Pons (tissue), 1 donor: Measurements from ENCODE around the gene KIF25.
"Not testable (repeated sequence)": the region's sequence is repeated elsewhere in the genome, so short reads cannot be mapped to it uniquely, and the experiment has no call there.

Experiments used
- DNase-seq: peaks from one replicate; pipeline ENCODE4 v3.0.0-alpha.2; 2016; ENCODE audit warnings: low spot score

Gene KIF25

DNA sequence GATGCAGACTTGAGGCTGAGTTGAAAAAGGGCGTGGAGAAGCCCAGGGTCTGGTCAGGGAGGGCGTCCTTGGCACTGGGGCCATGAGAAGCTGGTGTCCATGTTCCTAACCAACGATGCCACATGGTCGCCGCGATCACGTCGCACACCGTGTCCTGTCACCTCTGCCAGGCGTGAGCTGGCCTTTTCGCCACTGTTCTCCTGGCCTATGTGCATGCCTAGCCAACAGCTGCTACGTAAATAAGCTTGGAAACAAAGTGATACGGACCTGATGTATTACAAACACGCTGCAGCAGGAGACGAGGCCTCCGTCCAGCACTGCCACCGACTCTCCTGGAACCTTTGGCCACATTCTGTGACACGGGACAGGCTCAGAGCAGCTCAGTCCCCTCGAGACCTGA lies 22.0 kb upstream of the KIF25 start:
- DNase-seq = no peak

DNA sequence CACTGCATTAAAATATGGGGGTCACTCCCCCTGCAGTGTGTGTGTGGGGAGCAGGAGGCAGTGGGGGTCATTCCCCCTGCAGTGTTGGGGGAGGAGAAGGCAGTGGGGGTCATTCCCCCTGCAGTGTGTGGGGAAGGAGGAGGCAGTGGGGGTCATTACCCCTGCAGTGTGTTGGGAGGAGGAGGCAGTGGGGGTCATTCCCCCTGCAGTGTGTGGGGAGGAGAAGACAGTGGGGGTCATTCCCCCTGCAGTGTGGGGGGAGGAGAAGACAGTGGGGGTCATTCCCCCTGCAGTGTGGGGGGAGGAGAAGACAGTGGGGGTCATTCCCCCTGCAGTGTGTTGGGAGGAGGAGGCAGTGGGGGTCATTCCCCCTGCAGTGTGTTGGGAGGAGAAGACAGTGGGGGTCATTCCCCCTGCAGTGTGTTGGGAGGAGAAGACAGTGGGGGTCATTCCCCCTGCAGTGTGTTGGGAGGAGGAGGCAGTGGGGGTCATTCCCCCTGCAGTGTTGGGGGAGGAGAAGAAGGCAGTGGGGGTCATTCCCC lies 21.3 kb upstream of the KIF25 start:
- not testable (repeated sequence) for DNase-seq

DNA sequence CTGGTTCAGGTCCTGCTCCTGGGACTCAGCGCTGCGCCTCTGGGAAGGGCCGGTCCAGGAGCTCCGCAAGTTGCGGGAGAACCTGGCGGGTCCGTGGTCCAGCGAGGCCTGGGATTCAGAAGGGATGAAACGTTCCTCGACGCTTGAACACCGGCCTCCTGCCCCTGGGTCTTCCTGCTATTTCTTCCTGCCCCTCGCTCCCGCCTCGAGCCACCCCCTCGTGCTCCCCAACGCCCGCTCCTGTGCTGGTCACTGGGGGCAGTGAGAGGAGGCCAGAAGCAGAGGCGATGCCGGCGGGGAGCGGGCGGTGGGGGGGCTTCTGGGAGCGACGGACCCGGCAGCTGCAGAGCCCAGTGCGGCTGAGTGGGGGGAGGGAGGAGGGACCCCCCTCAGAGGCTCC lies 20.8 kb upstream of the KIF25 start:
- no peak for DNase-seq

- no peak for DNase-seq
Measured at GRCh38 chr6:167977717-167978467, 19.6 kb upstream of the KIF25 start.

DNA sequence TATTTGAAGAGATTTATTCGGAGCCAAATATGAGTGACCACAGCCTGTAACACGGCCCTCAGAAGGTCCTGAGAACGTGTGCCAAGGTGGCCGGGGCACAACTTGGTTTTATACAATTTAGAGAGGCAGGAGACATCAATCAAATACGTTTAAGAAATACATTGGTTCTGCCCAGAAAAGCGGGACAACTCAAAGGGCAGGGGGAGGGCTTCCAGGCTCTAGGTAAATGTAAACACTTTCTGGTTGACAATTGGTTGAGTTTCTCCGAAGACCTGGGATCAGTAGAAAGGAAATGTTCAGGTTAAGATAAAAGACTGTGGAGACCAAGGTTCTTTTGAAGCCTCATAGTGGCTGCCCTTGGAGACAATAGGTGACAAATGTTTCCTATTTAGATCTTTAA lies 18.9 kb upstream of the KIF25 start:
- no peak for DNase-seq

GRCh38 chr6:167979436-167980139 lies 17.9 kb upstream of the KIF25 start:
- DNase-seq = no peak

DNA sequence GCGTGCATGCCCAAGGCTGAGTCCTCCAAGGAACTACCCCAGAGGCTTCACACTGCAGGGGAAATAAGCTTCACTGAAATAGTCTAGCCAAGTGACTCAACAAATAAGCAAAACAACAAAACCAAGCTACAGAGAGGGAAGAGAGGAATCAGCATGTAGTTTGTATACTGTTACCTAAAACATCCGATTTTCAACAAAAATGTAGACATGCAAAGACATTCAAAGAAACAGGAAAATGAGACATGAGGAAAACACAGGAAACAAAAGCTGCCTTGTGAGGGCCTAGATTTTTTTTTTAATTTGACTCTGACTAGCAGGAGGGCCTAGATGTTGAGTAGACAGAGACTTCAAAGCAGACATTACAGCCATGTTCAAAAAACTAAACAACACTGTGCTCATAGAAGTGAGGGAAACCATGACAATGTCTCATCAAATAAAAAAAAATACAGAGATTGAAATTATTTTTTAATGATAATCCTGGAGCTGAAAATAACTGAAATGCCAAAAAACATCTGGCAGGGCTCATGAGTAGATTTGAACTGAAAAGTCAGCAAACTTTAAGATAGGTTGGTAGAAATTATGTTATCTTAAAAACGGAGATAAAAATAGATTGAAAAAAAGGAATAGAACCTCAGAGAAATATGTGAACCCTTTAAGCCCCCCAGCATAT lies 16.4 kb upstream of the KIF25 start:
- DNase-seq = peak; percentile 33

DNA sequence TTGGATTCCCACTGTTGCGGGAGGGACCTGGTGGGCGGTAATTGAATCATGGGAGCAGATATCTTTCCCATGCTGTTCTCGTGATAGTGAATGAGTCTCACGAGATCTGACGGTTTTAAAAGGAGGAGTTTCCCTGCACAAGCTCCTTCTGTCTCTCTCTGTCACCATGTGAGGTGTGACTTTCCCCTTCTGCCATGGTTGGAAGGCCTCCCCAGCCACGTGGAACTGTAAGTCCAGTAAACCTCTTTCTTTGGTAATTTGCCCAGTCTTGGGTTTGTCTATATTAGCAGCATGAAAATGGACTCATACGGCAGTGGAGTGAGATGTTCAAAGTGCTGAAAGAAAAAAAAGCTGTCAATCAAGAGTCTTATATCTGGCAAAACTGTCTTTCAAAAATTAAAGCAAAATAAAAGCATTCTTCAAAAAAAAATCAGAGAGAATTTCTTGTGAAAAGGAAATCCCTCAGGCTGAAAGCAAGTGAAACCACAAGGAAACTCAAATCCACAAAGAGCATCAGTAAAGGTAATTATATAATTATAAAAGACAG lies 15.5 kb upstream of the KIF25 start:
- no peak for DNase-seq

GRCh38 chr6:167984144-167984719 lies 13.2 kb upstream of the KIF25 start:
- no peak for DNase-seq

DNA sequence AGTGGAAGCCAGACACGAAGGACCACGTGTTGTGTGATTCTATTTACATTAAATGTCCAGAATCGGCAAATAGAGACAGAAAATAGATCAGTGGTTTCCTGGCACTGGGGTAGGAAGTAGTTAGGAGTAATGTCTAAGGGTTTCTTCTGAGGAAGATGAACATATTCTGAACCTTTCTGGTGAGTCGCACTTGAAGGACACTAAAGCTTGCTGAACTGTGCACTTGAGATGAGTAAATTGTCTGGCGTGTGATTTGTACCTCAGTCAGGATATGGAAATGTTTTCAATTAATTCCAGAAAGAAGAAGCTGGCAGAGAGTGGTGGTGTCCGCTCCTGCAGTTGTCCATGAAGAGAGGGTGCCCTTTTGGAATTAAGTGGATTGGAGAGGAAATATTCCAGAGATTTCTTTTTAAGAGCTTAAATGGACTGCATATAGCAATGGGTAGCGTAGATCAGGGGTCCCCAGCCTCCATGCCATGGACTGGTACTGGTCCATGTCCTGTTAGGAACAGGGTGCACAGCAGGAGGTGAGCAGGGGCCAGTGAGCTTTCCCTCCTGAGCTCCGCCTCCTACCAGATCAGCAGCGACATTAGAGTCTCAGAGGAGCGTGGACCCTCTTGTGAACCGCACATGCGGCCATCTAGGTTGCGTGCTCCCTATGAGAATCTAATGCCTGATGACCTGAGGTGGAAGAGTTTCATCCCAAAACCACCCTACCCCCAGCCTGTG lies 12.4 kb upstream of the KIF25 start:
- no peak for DNase-seq

DNA sequence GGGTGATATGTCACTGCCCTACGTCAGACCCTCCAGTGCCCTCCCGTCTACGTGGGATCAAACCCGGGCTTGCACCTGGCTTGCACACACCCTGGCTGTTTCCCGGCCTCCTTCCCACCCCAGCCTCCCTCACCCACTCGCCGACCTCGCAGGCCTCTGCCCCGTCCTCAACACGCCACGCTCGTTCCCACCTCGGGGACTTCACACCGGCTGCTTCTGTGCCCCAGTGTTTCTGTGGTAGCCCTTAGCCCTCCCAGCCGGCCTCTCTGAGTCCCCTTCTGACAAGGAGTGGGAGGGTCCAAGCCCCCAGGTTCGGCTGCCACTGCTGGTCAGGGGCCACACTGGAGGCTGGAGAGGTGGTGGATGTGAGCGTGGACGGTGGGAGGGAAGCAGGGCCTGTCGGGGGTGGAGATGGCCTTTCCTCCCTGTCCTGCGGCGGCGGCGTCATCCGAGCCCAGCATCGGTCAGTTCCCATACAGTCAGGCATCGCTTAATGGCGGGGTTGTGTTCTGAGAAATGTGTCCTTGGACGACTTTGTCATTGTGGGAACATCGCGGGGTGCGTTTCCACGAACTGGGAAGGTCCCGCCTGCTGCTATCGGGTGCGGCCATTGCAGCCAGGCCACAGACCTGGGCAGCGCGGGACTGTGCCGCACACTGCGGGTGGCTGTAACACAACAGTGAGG lies 11.4 kb upstream of the KIF25 start:
- no peak for DNase-seq

DNA sequence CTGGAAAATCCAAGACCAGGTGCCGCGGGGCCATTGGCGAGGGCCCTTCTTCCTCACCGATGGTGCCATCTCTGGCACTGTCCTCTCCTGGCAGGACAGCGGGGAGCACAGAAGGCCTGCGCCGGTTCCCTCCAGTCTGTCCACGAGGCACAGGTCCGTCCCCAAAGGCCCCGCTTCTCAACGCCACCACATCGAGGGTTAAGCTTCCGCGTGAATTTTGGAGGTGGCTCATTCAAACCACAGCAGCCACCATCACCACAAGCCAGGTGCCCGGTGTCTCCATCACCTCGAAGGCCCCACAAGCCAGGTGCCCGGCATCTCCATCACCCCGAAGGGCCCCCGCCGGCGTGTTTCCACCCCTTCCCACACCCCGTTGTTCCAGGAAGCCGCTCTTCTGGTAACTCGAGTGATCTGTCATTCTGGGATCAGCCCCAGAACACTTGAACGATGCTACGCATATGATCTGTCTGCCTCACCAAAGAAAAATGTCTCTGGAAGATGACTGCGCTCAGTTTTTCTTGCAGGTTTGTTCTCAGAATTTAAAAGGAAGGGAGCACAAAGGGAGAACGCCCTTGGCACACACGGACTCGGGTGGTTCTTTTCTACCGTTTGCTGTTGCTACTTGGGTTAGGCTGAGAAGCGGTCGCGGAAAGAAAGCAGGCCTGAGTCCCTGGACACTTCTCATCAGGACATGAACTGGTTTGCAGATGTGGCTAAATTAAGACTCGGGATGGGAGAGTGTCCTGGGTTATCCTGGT lies 9.9 kb upstream of the KIF25 start:
- no peak for DNase-seq

DNA sequence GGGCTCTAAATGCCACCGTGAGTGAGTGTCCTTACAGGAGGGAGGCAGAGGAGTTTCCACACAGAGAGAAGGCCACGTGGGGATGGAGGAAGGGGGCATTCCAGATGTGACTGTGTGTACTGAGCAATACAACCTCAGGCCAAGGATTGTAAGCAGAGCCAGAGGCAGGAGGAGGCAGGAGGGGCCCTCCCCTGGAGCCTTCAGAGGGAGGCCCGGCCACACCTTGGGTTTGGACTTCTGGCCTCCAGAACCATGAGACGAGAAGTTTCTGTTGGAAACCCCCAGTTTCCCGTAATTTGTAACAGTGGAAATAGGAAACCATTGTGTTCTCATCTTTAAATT lies 9.3 kb upstream of the KIF25 start:
- no peak for DNase-seq

GRCh38 chr6:167988945-167989841 lies 8.3 kb upstream of the KIF25 start:
- DNase-seq = no peak

DNA sequence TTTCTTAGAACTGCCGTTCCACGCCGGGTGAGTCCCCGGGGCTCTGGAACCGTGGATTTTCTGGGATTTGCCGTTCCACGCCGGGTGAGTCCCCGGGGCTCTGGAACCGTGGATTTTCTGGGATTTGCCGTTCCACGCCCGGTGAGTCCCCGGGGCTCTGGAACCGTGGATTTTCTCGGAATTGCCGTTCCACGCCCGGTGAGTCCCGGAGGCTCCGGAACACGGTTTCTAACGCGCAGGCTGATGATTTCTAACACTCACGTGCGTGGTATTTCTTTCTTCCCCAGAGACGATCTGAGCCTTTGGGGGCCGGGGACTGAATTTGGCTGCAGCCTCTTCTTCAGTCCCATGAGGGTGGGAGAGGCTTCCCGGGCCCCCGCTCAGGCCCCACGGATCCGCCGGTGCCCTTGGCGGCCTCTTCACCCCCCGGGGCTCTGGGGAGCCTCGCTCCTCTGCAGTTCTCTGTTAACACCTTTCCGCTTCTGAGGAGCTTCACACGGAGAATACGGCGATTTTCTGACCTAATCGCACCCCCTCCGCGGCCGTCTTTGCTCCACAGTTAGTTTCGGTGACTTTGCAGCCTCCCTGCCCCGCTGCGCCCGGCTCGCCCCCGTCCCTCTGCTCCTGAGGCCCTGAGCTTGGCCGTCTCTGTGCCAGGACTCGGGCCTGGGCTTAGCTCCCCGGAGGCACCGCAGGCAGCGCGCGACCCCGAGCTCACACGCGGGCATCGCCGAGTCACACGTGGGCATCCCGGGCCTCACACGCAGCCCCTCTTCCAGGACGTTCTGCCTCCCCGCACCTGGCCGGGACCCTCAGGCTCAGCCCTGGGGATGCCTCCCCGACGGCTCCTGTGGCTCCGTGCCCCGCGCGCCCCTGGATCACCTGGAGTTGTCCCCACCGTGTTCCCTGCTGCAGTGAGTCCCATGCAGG lies 7.2 kb upstream of the KIF25 start:
- DNase-seq = no peak

DNA sequence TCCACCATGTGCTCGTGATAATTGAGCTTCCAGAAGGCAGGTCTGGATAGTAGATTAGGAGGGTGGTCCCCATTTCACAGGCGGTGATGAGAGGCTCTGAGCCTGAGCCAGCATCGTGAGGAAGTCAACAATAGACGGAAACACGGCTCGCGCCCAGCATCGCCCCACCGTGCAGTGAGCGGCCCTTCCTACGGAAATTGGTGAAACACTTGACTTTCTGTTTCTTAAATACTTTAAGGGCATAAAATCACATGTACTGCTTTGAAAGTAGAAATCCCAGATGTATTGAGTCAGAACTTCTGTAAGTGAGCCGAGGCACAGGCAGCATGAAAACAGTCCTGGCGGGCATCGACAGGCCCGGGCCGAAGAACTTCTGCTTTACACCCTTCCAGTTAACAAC lies 4.3 kb upstream of the KIF25 start:
- no peak for DNase-seq

DNA sequence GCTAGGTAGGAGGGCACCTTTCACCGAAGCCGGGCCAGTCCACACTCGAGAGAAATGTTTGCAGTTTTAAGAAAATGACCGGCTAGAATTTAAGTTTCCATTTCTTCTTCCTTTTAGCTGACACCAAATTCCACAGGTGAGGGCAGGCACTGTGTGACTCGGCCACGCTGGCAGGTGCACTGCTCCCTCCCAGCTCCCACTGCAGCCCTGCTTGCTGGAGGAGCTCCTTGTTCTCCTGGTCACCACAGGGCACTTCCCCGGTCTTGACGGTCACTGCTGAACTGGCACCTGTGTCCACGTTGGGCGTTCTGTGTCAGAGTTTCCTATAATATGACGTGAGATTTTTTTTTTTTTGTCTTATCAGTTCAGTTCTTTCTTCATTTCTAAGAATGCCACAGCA lies 3.6 kb upstream of the KIF25 start:
- DNase-seq = no peak

DNA sequence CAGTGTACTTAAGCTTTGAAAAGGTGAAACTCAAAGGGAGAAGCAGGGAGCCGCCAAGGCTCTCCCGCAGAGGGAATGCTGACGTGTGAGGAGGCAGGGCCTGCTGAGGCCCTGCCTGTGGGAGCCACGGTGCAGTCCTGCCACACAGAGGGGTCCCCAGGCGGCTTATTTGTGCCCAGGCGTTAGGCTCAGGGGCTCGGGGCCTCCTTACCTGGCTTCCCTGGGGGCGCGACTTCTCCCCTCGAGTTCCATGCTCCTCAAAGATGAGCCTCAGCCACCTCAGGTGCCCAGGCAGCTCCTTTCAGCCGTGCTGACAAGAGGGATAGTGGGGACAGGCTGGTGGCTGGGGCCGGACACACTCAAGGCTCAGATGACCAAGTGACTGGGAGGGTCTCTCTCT lies 2.2 kb upstream of the KIF25 start:
- DNase-seq = no peak
